Measurements from ENCODE around the gene TXN. TPM values are rescaled to one million over a fixed set of nuclear protein-coding genes. Genes with fewer than 3 reads are reported as not detected.
A peak's percentile ranks its signal among the peaks of the same experiment; 100 is the strongest.

The TXN gene
- total RNA-seq, 2 donors from 2014 or later = 90.5 to 92.5 TPM

- no peaks in the 10 kb centered on the region for H3K9me3 ChIP-seq
- peaks cover 0 to 9% of the 10 kb centered on the region in 2 donors for H3K4me1 ChIP-seq
- H3K27ac ChIP-seq = no peak overlapping the region
- no peak overlapping the region for H3K4me3 ChIP-seq
- no peak for TF ChIP-seq CTCF (IDR thresholded peaks at IDR 0.05)
- H3K36me3 ChIP-seq = no peaks in the 10 kb centered on the region
- no peaks in the 10 kb centered on the region for H3K27me3 ChIP-seq
- no peak for DNase-seq (ENCODE audit: low spot score)
Observed at GRCh38 chr9:110261632-110262031, 5.3 kb upstream of the TXN start.

GRCh38 chr9:110260911-110261310 lies 4.6 kb upstream of the TXN start:
- Histone ChIP-seq H3K27ac (no peak overlapping the region), H3K27me3 (no peaks in the 10 kb centered on the region), H3K4me3 (no peak overlapping the region), H3K36me3 (no peaks in the 10 kb centered on the region), H3K9me3 (no peaks in the 10 kb centered on the region), H3K4me1 (peaks cover 0 to 9% of the 10 kb centered on the region in 2 donors)
- no peak for TF ChIP-seq CTCF (IDR thresholded peaks at IDR 0.05)
- DNase-seq (ENCODE audit: low spot score) = no peak

GRCh38 chr9:110259566-110259965 lies 3.3 kb upstream of the TXN start:
- TF ChIP-seq CTCF (IDR thresholded peaks at IDR 0.05) = no peak
- Histone ChIP-seq H3K27ac (no peak overlapping the region), H3K4me1 (peaks cover 0 to 16% of the 10 kb centered on the region in 2 donors), H3K9me3 (no peaks in the 10 kb centered on the region), H3K27me3 (no peaks in the 10 kb centered on the region), H3K36me3 (no peaks in the 10 kb centered on the region), H3K4me3 (no peak overlapping the region)
- DNase-seq (ENCODE audit: low spot score) = no peak

GRCh38 chr9:110258690-110259091 lies 2.4 kb upstream of the TXN start:
- Histone ChIP-seq H3K27ac (no peak overlapping the region), H3K9me3 (no peaks in the 10 kb centered on the region), H3K27me3 (no peaks in the 10 kb centered on the region), H3K4me1 (peaks cover 0 to 23% of the 10 kb centered on the region in 2 donors), H3K4me3 (no peak overlapping the region), H3K36me3 (no peaks in the 10 kb centered on the region)
- DNase-seq (ENCODE audit: low spot score) = no peak
- no peak for TF ChIP-seq CTCF (IDR thresholded peaks at IDR 0.05)

- H3K36me3 ChIP-seq = no peaks in the 10 kb centered on the region
- H3K4me3 ChIP-seq = no peak overlapping the region
- no peak for DNase-seq (ENCODE audit: low spot score)
- H3K4me1 ChIP-seq = peaks cover 0 to 23% of the 10 kb centered on the region in 2 donors
- peak overlapping the region; percentile 91 to 95 for H3K27ac ChIP-seq
- H3K9me3 ChIP-seq = no peaks in the 10 kb centered on the region
- no peaks in the 10 kb centered on the region for H3K27me3 ChIP-seq
- no peak for TF ChIP-seq CTCF (IDR thresholded peaks at IDR 0.05)
Observed at GRCh38 chr9:110257956-110258355, 1.6 kb upstream of the TXN start.

GRCh38 chr9:110257097-110257841 lies 962 bp upstream of the TXN start:
- Histone ChIP-seq H3K27ac (peak overlapping the region; percentile 91 to 95), H3K4me3 (peak overlapping the region; percentile 83 to 88), H3K4me1 (peaks cover 0 to 23% of the 10 kb centered on the region in 2 donors), H3K27me3 (no peaks in the 10 kb centered on the region), H3K9me3 (no peaks in the 10 kb centered on the region), H3K36me3 (no peaks in the 10 kb centered on the region)
- DNase-seq (ENCODE audit: low spot score) = peak; percentile 62
- TF ChIP-seq CTCF (IDR thresholded peaks at IDR 0.05) = no peak

Measured in right atrium auricular region (tissue), 2 donors.